SK-N-MC (cell line): ENCODE measurements around the gene SULT2B1.

Source experiments
- EZH2 ChIP-seq: fragments of 200-600 bp; sonication (generic); IDR thresholded peaks from one replicate; pipeline ENCODE4 v1.6.1; 2017; ENCODE audit warnings: antibody characterized with exemption
- POLR2AphosphoS5 ChIP-seq: IDR thresholded peaks from 2 replicates; pipeline ENCODE4 v1.6.1; 2012; ENCODE audit warnings: mild to moderate bottlenecking, low read depth, low read length, borderline replicate concordance

DNA sequence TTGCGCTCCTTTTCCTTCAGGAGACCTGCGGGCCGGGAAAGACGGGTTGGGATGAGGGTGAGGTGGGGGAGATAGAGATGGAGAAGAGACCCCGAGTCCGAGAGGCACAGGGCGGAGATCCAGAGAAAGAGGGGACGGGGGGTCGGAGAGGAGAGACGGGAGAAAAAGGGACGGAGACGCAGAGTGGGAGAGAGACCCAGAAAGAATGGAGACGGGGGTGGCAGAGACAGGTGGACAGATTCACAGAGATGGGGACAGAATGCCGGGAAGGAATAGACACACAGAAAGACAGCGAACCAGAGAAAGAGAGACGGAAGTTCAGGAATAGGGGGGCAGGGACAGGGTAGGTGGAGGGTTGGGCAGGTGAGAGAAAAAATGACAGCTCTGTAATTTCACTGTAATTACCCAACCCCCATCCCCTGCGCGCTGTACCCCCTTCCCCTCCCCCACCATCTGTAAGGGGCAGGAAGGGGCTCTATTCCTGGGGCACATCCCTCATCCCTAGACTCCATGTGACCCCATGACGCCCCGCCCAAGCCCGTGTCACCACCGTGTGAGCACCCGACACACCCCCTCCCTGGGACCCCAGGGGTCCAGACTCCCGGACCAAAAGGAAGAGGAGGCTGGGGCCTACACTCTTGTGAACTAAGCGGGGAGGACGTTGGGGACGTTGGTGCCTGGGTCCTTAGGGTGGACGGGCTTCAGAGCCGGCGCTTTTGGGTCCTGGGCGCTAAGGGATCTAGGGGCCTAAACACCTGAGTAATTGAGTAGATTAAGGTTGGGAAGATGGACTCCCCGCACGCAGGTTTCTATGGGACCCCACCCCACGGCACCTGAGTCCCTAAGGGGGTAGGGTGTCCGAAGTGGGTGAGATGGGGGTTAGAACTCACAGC lies 84.2 kb downstream of the SULT2B1 start:
- TF ChIP-seq EZH2 (no peak), POLR2AphosphoS5 (no peak)
